ENCODE results near the gene OTOGL.

DNA sequence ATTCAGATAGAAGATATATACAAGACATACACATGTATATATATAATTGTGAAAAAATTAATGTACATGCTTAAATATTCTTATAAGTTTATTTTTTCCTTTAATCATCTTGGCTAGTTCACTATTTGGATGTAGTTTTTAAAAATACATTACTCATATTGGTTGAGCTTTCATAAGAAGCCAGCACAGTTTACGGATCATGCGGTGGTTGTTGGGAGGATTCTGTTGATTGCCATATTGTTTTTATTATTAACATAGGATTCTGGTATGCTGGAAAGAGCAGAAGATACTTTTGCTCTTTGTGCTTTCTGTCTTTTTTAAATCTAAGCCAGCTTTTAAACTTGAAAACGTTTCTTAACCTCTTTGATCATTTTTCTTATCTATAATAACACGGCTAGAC lies 163.4 kb downstream of the OTOGL start:
- TF ChIP-seq ESRRA (IDR thresholded peaks at IDR 0.05; ENCODE audit: borderline replicate concordance, low read length) = no peak
- no peak for TF ChIP-seq EHMT2 (IDR thresholded peaks at IDR 0.05; ENCODE audit: low read depth)
- TF ChIP-seq EP300 (IDR thresholded peaks at IDR 0.05) = no peak
- TF ChIP-seq CHD2 (IDR thresholded peaks at IDR 0.05; ENCODE audit: low read length, partially characterized antibody) = no peak
- TF ChIP-seq, protein P1, sequence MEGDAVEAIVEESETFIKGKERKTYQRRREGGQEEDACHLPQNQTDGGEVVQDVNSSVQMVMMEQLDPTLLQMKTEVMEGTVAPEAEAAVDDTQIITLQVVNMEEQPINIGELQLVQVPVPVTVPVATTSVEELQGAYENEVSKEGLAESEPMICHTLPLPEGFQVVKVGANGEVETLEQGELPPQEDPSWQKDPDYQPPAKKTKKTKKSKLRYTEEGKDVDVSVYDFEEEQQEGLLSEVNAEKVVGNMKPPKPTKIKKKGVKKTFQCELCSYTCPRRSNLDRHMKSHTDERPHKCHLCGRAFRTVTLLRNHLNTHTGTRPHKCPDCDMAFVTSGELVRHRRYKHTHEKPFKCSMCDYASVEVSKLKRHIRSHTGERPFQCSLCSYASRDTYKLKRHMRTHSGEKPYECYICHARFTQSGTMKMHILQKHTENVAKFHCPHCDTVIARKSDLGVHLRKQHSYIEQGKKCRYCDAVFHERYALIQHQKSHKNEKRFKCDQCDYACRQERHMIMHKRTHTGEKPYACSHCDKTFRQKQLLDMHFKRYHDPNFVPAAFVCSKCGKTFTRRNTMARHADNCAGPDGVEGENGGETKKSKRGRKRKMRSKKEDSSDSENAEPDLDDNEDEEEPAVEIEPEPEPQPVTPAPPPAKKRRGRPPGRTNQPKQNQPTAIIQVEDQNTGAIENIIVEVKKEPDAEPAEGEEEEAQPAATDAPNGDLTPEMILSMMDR (IDR thresholded peaks at IDR 0.05) = no peak
- TF ChIP-seq POLR2A (IDR thresholded peaks at IDR 0.05; ENCODE audit: low read length) = no peak
- TF ChIP-seq CEBPB (IDR thresholded peaks at IDR 0.05) = no peak
